ENCODE results near the gene CAPS. TPM values are rescaled to one million over a fixed set of nuclear protein-coding genes. Genes with fewer than 3 reads are reported as not detected.

The CAPS gene
- polyA plus RNA-seq, 2 of the 4 experiments (the other 2 are of a cell fraction) = 1.4 to 1.7 TPM

GRCh38 chr19:5895409-5895808, 18.6 kb upstream of the CAPS start (continued):
- TF ChIP-seq, protein P1, sequence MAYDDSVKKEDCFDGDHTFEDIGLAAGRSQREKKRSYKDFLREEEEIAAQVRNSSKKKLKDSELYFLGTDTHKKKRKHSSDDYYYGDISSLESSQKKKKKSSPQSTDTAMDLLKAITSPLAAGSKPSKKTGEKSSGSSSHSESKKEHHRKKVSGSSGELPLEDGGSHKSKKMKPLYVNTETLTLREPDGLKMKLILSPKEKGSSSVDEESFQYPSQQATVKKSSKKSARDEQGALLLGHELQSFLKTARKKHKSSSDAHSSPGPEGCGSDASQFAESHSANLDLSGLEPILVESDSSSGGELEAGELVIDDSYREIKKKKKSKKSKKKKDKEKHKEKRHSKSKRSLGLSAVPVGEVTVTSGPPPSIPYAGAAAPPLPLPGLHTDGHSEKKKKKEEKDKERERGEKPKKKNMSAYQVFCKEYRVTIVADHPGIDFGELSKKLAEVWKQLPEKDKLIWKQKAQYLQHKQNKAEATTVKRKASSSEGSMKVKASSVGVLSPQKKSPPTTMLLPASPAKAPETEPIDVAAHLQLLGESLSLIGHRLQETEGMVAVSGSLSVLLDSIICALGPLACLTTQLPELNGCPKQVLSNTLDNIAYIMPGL (CRISPR knock-in tag; IDR thresholded peaks at IDR 0.05; ENCODE audit: borderline replicate concordance) = no peak
- TF ChIP-seq NR3C1 (IDR thresholded peaks at IDR 0.05) (no peak), ZFP36 (IDR thresholded peaks at IDR 0.05; ENCODE audit: borderline replicate concordance, partially characterized antibody) (no peak), TFCP2L1 (CRISPR knock-in tag; IDR thresholded peaks at IDR 0.05) (no peak), HDAC2 (IDR thresholded peaks at IDR 0.05) (no peak), SREBF2 (IDR thresholded peaks at IDR 0.05) (no peak)
- TF ChIP-seq, protein P2, sequence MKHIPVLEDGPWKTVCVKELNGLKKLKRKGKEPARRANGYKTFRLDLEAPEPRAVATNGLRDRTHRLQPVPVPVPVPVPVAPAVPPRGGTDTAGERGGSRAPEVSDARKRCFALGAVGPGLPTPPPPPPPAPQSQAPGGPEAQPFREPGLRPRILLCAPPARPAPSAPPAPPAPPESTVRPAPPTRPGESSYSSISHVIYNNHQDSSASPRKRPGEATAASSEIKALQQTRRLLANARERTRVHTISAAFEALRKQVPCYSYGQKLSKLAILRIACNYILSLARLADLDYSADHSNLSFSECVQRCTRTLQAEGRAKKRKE (CRISPR knock-in tag; IDR thresholded peaks at IDR 0.05; ENCODE audit: low read depth) = no peak

DNA sequence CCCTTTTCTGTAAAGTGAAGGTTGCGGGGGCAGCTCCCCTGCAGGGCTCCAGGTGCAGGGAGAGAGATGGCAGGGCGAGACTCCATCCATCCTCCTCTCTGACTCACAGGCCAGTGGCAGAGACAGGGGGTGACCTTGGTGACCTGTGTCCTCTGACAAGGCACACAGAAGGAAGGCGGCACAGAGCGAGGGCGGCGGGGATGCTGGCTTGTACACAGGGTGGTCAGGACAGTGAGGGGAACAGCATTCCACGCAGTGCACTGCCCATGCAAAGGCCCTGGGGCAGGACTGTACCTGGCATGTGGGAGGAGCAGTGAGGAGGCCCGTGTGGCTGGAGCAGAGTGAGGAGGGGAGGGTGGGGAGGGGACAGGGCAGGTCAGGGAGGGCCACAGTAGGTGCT, 18.2 kb upstream of the CAPS start:
- FAIRE-seq (no peak), DNase-seq (ENCODE audit: low read depth in 1 of 2, low spot score in 1 of 2) (no peak), ATAC-seq (no peak)
- TF ChIP-seq, protein P2 (CRISPR knock-in tag; IDR thresholded peaks at IDR 0.05; ENCODE audit: low read depth) = no peak
- no peak for TF ChIP-seq EHMT2 (IDR thresholded peaks at IDR 0.05; ENCODE audit: low read depth)
- TF ChIP-seq CHD2 (IDR thresholded peaks at IDR 0.05; ENCODE audit: low read length, partially characterized antibody) = no peak
- TF ChIP-seq FOXS1 (CRISPR knock-in tag; IDR thresholded peaks at IDR 0.05) = no peak
- no peak for TF ChIP-seq HOXA7 (CRISPR knock-in tag; IDR thresholded peaks at IDR 0.05)
- TF ChIP-seq BHLHE40 (IDR thresholded peaks at IDR 0.05; ENCODE audit: low read depth, low read length) = no peak
- no peak for TF ChIP-seq TP53 (CRISPR knock-in tag; IDR thresholded peaks at IDR 0.05)
- TF ChIP-seq POLR2A (IDR thresholded peaks at IDR 0.05; ENCODE audit: low read length) = no peak
- no peak for TF ChIP-seq E2F6 (IDR thresholded peaks at IDR 0.05; ENCODE audit: borderline replicate concordance, low read depth)
- no peak for TF ChIP-seq RAD21 (conservative IDR thresholded peaks at IDR 0.05 in 1 of 2, IDR thresholded peaks at IDR 0.05 in 1 of 2)
- TF ChIP-seq FOSL2 (IDR thresholded peaks at IDR 0.05) = no peak
- no peak for TF ChIP-seq FOSL2 (CRISPR knock-in tag; IDR thresholded peaks at IDR 0.05)
- no peak for TF ChIP-seq GATA3 (IDR thresholded peaks at IDR 0.05; ENCODE audit: borderline replicate concordance)
- TF ChIP-seq, protein P1 (CRISPR knock-in tag; IDR thresholded peaks at IDR 0.05; ENCODE audit: borderline replicate concordance) = no peak
- 94% methylated on average over 7 of the region's 8 CpGs for WGBS (ENCODE audit: missing lambda C conversion rate)
- no peaks in the 10 kb centered on the region for H3K9me3 ChIP-seq
- H3K4me2 ChIP-seq = no peak overlapping the region
- POLR2A ChIA-PET = no interaction called here
- H3K4me1 ChIP-seq = no peaks in the 10 kb centered on the region
- H3K27ac ChIP-seq = no peak overlapping the region
- CTCF ChIA-PET = interaction anchor here (1.3 to 2.1 kb wide), 3 partner anchors 89 to 92 kb away, joined by 4 to 9 read pairs (median 8); no protein-coding TSS in a partner anchor
- H3K4me3 ChIP-seq = no peak overlapping the region
